ENCODE results near the gene TBCD. TPM values are rescaled to one million over a fixed set of nuclear protein-coding genes. Genes with fewer than 3 reads are reported as not detected.

TBCD gene
- total RNA-seq, 1 experiment from 2014 or later, result 129 TPM

DNA sequence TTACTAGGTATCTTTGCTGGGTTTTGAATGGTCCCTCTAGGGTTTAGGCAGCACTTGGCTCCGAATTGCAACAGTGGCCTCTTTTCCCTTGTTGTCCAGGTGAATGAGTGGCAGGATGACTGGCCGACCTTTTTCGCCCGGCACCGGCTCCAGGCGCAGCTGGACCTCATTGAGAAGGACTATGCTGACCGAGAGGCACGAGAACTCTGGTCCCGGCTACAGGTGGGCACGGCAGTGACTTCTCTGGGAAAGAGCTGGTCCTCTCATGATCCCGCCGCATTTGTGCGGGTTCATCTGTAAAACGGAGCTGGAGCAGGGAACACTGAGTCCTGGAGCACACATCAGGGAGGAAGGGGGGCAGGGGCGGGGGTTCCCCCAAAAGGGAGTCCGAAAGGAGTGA is 3.1 kb upstream of the TBCD start:
- no peak overlapping the region for H3K56ac ChIP-seq (ENCODE audit: insufficient read length, low read depth, low read length)
- H2BK20ac ChIP-seq (ENCODE audit: low read depth, low read length, poor library complexity, severe bottlenecking), result no peak overlapping the region
- H2BK5ac ChIP-seq (ENCODE audit: insufficient read length, low read length), result no peak overlapping the region
- DNase-seq, result no peak
- H3K27me3 ChIP-seq (ENCODE audit: insufficient read depth, low read length), result peaks cover 4% of the 10 kb centered on the region; the same call in 1 of the 2 replicates
- Mint-ChIP-seq H3K4me1 (peaks cover 32 to 33% of the 10 kb centered on the region in 2 experiments), H3K9me3 (peaks cover 7 to 18% of the 10 kb centered on the region in 2 experiments), H3K27ac (no peak overlapping the region), H3K36me3 (ENCODE audit: insufficient read depth in 1 of 3, low read depth in 3 of 3) (peaks cover 12 to 36% (median 26%) of the 10 kb centered on the region in 3 experiments), H3K4me3 (no peak overlapping the region), H3K27me3 (ENCODE audit: low read depth) (peaks cover 17% of the 10 kb centered on the region)
- no peak overlapping the region for H3K27ac ChIP-seq (ENCODE audit: insufficient read length, low read depth, low read length)
- H3K18ac ChIP-seq (ENCODE audit: insufficient read length, low read depth, low read length), result no peak overlapping the region
- H3K79me2 ChIP-seq (ENCODE audit: insufficient read depth, low read length), result peaks cover 1% of the 10 kb centered on the region; the same call in 1 of the 2 replicates
- no peak overlapping the region for H4K5ac ChIP-seq (ENCODE audit: insufficient read length, low read depth, low read length)
- H3K4me2 ChIP-seq (ENCODE audit: insufficient read depth, insufficient read length, low read length), result no peak overlapping the region
- no peaks in the 10 kb centered on the region for H3K9me3 ChIP-seq (ENCODE audit: control insufficient read depth, low read depth, low read length)
- H2AFZ ChIP-seq (ENCODE audit: low read length), result no peak overlapping the region
- H3K23me2 ChIP-seq (ENCODE audit: insufficient read length, low read depth, low read length, poor library complexity, severe bottlenecking), result peaks cover 14% of the 10 kb centered on the region
- no peak overlapping the region for H3T11ph ChIP-seq (ENCODE audit: low read length)
- H3K23ac ChIP-seq (ENCODE audit: insufficient read length, low read depth, low read length), result no peak overlapping the region
- no peak overlapping the region for H4K8ac ChIP-seq (replicated peaks; ENCODE audit: insufficient read length, low read depth, low read length)
- no peak overlapping the region for H2BK12ac ChIP-seq (ENCODE audit: insufficient read length, low read depth, low read length)
- H2AK5ac ChIP-seq (ENCODE audit: insufficient read length, low read length), result no peak overlapping the region
- no CpG with 5 or more reads among the region's 16 CpGs for WGBS (ENCODE audit: extremely low coverage, insufficient read length, low lambda C conversion rate)
- no peak overlapping the region for H4K91ac ChIP-seq (ENCODE audit: insufficient read length, low read depth, low read length)
- H3K4me1 ChIP-seq (ENCODE audit: insufficient read depth, low read length), result peaks cover 3% of the 10 kb centered on the region; the same call in 1 of the 2 replicates
- TF ChIP-seq CTCF (conservative IDR thresholded peaks at IDR 0.05), result no peak
- no peak overlapping the region for H2BK15ac ChIP-seq (ENCODE audit: low read depth, low read length)
- H4K20me1 ChIP-seq (ENCODE audit: control insufficient read depth, insufficient read depth, insufficient read length), result no peaks in the 10 kb centered on the region
- no peaks in the 10 kb centered on the region for H3K79me1 ChIP-seq (ENCODE audit: insufficient read depth, low read depth, low read length, poor library complexity, severe bottlenecking)
- no peak overlapping the region for H3K9ac ChIP-seq (ENCODE audit: extremely low read depth, insufficient read length, low read length)
- H3K4ac ChIP-seq (ENCODE audit: low read depth, low read length), result no peak overlapping the region
- no peak overlapping the region for H3K14ac ChIP-seq (ENCODE audit: insufficient read depth, low read length)
- H2BK120ac ChIP-seq (ENCODE audit: low read depth, low read length, poor library complexity, severe bottlenecking), result no peak overlapping the region
